Spinal cord (tissue), 10 donors: ENCODE results near the gene RMDN2. TPM values are rescaled to one million over a fixed set of nuclear protein-coding genes. Genes with fewer than 3 reads are reported as not detected.
A peak's percentile ranks its signal among the peaks of the same experiment; 100 is the strongest.

ENCODE experiments used
- DNase-seq, 6 donors: peaks; one replicate each; pipeline versions ENCODE4 v3.0.0 to v3.0.0-alpha.2; 2013 to 2015; ENCODE audit warnings: low spot score in 6 of 6, low read depth in 4 of 6
- H3K27ac ChIP-seq: one replicate; pipeline ENCODE4 v1.5.1; 2013; ENCODE audit warnings: low read depth, low read length, control low read depth
- H3K27me3 ChIP-seq: one replicate; pipeline ENCODE4 v1.6.1; 2013; ENCODE audit warnings: low read length; ENCODE audit not compliant: control insufficient read depth, insufficient read depth
- H3K36me3 ChIP-seq: one replicate; pipeline ENCODE4 v1.6.1; 2013; ENCODE audit warnings: low read length; ENCODE audit not compliant: control insufficient read depth, insufficient read depth
- H3K4me1 ChIP-seq: one replicate; pipeline ENCODE4 v1.6.1; 2013; ENCODE audit warnings: low read length; ENCODE audit not compliant: control insufficient read depth, insufficient read depth
- H3K4me3 ChIP-seq: one replicate; pipeline ENCODE4 v1.5.1; 2013; ENCODE audit warnings: low read depth, low read length, control low read depth
- H3K9me3 ChIP-seq: one replicate; pipeline ENCODE4 v1.6.1; 2013; ENCODE audit warnings: low read length; ENCODE audit not compliant: control insufficient read depth, insufficient read depth
- WGBS: methylation state at CpG from one replicate; pipeline ENCODE4 v1.1.5; 2013; ENCODE audit warnings: missing lambda C conversion rate; ENCODE audit not compliant: insufficient coverage; 5-methylcytosine and 5-hydroxymethylcytosine counted together
- polyA plus RNA-seq, 2 donors: library from polyadenylated mRNA; unstranded; fragments of 120-200 nt; gene quantifications; one replicate each; pipeline ENCODE4 v1.2.1, GENCODE V29; 2013; ENCODE audit not compliant: insufficient read length in 2 of 2
- total RNA-seq, 2 donors: library from RNA; depleted of rRNA in 1 of 2; stranded (reverse); fragments of 120-200 nt in 1 of 2; fragments of >200 nt in 1 of 2; gene quantifications; one replicate each; pipeline versions ENCODE4 v1.2.3 to v1.2.4, GENCODE V29; 2013 to 2014
- donor health status: healthy.

Gene RMDN2
- total and polyA plus RNA-seq, 4 donors: 5.4 to 16.7 (median 11.4) TPM

DNA sequence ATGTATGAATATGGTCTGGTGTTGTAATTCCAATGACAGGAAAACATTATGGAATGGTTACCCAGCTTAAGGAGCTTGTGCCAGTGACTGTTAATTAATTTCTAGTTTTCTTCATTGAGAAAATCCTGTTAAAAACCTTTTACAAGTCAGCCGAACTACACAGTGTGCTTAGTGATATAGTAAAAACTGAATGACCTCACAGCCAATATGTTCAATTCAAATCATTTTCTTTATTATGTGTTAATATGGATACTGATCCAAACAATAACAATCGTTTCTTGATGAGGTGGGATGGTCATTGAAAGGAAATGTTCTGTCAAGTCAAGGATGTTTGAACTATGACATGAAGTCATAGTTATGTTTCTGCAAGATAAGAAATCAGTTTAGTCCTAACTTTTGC, 41.6 kb upstream of the RMDN2 start:
- H3K9me3 ChIP-seq: no peaks in the 10 kb centered on the region
- no peak overlapping the region for H3K27ac ChIP-seq
- H3K4me1 ChIP-seq: no peaks in the 10 kb centered on the region
- DNase-seq: no peak
- no peaks in the 10 kb centered on the region for H3K36me3 ChIP-seq
- no peak overlapping the region for H3K4me3 ChIP-seq
- WGBS: no CpG with 5 or more reads among the region's 2 CpGs
- peaks cover 2% of the 10 kb centered on the region for H3K27me3 ChIP-seq

DNA sequence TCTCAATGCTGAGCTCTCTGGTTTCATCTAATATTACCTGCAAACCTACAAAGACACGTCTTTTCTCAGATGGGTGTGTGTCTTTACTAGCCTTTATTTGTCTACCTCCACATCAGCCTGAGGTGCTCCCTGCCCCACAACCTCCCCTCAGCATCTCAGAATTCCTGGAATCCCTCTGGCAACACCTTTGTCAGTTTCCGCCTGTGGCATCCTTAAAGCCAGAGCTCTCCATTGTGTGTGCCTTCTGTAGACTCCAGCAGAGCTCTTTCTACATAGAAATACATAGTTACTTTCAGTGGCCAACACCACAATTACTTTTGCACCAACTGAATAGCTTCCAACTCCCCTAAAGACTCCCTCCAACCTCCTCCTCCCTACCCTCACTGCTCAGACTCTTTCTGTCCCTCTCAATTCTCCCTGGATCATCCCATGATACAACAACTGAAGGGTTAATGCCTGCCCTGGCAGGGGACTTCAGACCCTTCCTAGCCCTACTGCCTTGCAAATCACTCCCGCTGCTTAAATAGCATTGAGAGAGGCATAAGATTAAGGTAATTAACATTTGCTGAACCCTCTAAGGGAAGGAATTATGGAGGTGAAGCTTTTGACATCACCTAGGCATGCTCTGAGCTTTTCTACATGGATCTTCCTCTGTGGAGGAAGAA, 39.6 kb upstream of the RMDN2 start:
- WGBS: 71% methylated on average over 2 of the region's 3 CpGs
- H3K27me3 ChIP-seq: peaks cover 2% of the 10 kb centered on the region
- H3K4me1 ChIP-seq: no peaks in the 10 kb centered on the region
- no peak for DNase-seq
- no peak overlapping the region for H3K27ac ChIP-seq
- H3K9me3 ChIP-seq: no peaks in the 10 kb centered on the region
- H3K4me3 ChIP-seq: no peak overlapping the region
- H3K36me3 ChIP-seq: no peaks in the 10 kb centered on the region

DNA sequence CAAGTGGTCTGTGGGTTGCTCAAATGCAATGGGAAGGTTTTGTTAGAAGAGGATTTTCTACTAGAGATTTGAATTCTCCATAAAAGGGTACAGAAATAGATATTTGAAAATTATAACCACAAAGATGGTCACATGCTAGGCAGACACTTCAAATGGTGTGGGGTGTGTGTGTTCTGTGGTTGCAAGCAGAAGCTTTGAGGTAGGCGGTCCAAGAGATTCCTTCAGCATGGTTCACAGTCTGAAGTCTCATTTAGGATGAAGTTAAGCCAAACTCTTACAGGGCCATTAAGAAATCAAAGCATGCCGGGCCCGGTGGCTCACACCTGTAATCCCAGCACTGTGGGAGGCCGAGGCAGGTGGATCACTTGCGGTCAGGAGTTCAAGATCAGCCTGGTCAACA, 38.3 kb upstream of the RMDN2 start:
- Histone ChIP-seq H3K27ac (no peak overlapping the region), H3K36me3 (no peaks in the 10 kb centered on the region), H3K4me3 (no peak overlapping the region), H3K27me3 (no peaks in the 10 kb centered on the region), H3K4me1 (no peaks in the 10 kb centered on the region), H3K9me3 (no peaks in the 10 kb centered on the region)
- WGBS: 71% methylated on average over 2 of the region's 5 CpGs
- DNase-seq: no peak

DNA sequence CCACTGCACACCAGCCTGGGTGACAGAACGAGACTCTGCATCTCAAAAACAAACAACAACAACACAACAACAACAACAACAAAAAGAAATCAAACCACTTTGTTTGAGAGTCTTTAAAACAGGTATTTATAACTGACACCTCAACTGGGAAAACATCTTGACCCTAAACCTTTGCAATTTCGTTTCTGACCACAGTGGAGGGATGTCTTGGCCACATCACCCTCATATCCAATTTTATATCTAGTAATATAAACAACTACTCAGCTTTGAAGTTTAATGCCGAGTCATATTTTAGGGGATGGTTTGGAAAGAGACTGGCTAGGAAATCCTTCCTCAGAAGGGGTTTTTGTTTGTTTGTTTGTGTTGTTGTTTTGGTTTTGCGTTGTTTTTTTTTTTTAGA, 37.8 kb upstream of the RMDN2 start:
- Histone ChIP-seq H3K27ac (no peak overlapping the region), H3K4me1 (no peaks in the 10 kb centered on the region), H3K36me3 (no peaks in the 10 kb centered on the region), H3K27me3 (no peaks in the 10 kb centered on the region), H3K9me3 (no peaks in the 10 kb centered on the region), H3K4me3 (no peak overlapping the region)
- WGBS: no CpG with 5 or more reads among the region's 4 CpGs
- no peak for DNase-seq

DNA sequence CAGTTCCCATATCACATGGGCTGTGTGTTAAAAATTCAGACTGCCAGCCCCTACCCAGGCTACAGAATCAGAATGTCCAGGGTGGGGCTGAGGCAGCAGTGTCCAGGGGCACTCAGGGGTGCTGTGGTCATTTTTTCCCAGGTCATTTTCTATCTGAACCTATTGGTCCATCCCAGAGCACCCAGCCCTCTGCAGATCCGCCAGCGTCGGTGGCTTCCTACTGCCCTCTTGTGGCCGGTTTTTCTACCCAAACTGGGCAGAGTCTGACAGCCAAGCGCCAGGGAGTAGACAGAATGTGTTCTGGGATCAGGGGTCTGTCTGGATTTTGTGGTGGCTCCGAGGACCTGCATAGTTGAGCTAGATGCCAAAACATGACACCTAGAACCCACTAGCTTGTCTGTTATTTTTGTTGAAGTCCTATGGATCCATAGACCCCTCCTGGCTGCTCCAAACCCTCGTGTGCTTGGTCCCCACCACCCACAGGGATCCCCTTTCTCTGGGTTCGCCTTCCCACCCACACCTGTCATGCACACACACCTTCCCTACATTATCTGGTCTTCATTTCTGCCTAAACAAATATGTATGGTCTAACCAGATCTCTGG, 34.1 kb upstream of the RMDN2 start:
- Histone ChIP-seq H3K36me3 (no peaks in the 10 kb centered on the region), H3K9me3 (no peaks in the 10 kb centered on the region), H3K4me3 (no peak overlapping the region), H3K27ac (no peak overlapping the region), H3K27me3 (no peaks in the 10 kb centered on the region), H3K4me1 (no peaks in the 10 kb centered on the region)
- peak in 3 of 6 donors; percentile 35 to 85 (median 80) for DNase-seq
- WGBS: 90% methylated on average over 2 of the region's 8 CpGs

DNA sequence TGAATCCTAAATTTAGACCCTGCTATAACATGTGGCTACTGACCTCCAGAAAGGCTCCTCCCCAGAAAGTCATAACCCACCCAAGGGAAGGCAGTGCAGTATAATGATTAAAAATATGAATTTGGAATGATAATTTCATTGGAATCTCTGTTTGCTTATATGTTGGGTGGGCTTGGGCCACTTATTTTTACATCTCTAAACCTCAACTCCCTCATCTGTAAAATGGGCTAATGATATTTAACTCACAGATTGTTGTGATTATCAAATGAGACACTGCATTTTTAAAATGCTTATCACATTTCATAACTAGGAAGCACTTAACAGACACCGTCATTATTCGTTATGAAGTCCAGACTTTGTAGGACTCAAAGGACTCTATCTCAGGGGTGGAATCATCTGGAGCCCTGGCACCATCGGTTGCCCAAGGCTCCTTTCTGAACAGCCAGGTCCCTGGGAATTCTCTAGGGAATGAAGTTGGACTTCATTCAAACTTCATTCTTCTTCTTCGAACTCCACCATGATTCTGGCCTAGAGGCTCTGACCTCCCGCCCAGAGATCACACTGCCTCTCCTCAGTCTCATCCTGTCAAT, 33.1 kb upstream of the RMDN2 start:
- H3K9me3 ChIP-seq: no peaks in the 10 kb centered on the region
- H3K4me3 ChIP-seq: no peak overlapping the region
- no peaks in the 10 kb centered on the region for H3K4me1 ChIP-seq
- WGBS: 50% methylated on average over 5 of the region's 5 CpGs
- H3K36me3 ChIP-seq: no peaks in the 10 kb centered on the region
- no peak overlapping the region for H3K27ac ChIP-seq
- H3K27me3 ChIP-seq: no peaks in the 10 kb centered on the region
- DNase-seq: no peak

DNA sequence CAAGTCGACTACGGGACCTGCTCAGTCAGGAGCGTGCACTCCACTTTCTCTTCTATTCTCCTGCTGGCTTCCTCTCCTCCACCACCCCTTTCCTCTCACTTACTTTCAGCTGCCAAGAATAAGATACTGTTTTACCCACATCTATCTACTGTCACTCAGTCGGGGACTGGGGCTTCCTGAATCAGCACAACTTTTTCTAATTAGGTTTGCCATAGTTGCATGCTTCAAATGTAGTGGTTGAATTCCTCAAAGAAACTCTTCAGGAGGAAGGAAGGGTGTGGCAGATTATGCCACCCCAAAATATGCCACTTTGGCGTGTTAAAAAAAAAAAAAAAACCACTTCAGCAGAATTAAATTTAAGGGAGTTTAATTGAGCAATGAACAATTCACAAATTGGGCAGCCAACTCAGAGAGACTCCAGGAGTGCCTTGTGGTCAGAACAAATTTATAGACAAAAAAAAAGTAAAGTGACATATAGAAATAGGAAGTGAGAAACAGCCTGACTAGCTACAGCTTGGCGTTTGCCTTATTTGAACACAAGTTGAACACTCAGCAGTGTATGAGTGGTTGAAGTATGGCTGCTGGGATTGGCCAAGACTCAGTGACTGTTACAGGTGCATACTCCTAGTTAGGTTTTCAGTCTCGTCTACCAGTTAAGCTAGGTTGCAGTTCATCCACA, 32.5 kb upstream of the RMDN2 start:
- no peak for DNase-seq
- 56% methylated on average over 5 of the region's 7 CpGs for WGBS
- H3K27me3 ChIP-seq: no peaks in the 10 kb centered on the region
- H3K4me1 ChIP-seq: no peaks in the 10 kb centered on the region
- H3K9me3 ChIP-seq: no peaks in the 10 kb centered on the region
- no peak overlapping the region for H3K4me3 ChIP-seq
- H3K27ac ChIP-seq: no peak overlapping the region
- no peaks in the 10 kb centered on the region for H3K36me3 ChIP-seq

DNA sequence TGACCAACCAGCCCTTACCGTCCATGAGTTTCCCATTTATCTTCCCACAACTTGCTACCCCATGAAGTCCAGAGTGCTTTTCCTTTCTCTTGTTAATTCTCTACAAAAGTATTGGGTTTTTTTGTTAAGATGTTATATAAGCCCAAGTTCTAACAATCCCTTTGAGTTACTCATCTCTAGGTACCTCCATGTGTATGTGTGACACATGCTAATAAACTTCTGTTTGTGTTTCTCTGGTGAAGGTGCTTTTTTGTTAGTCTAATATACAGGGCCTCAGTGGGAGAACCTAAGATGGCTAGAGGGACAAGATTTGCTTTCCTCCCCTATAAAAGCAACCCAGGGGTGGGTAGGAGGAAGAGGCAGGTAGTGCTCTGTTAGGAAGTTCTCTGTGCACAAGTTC, 31.8 kb upstream of the RMDN2 start:
- H3K27ac ChIP-seq: no peak overlapping the region
- no peaks in the 10 kb centered on the region for H3K27me3 ChIP-seq
- no peak overlapping the region for H3K4me3 ChIP-seq
- H3K4me1 ChIP-seq: no peaks in the 10 kb centered on the region
- H3K36me3 ChIP-seq: no peaks in the 10 kb centered on the region
- WGBS: no CpG with 5 or more reads among the region's 1 CpG
- DNase-seq: no peak
- no peaks in the 10 kb centered on the region for H3K9me3 ChIP-seq

DNA sequence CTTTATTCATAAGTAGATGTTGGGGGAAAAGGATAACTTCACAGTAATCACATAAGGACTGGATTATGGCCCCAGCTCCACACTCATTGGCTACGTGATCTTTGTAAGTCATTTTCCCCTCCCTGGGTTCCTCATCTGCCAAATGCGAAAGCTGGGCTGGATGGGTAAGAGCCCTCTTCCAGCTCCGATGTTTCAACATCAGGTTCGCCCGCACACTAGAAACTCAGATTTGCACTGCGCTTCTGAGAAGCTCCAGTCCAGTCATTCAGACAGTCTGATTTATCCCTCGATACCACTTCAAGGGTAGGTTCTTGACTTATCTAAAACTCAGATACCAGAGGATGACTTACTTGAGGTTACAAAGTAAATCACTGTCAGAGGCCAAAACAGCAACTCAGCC, 31.0 kb upstream of the RMDN2 start:
- WGBS: 89% methylated on average over 7 of the region's 7 CpGs
- DNase-seq: no peak

More for the DNA sequence above, 31.0 kb upstream of the RMDN2 start:
- no peak overlapping the region for H3K27ac ChIP-seq
- H3K9me3 ChIP-seq: no peaks in the 10 kb centered on the region
- no peaks in the 10 kb centered on the region for H3K4me1 ChIP-seq
- H3K36me3 ChIP-seq: no peaks in the 10 kb centered on the region
- H3K27me3 ChIP-seq: no peaks in the 10 kb centered on the region
- no peak overlapping the region for H3K4me3 ChIP-seq
